Measurements from ENCODE around the gene FGFBP2.

The FGFBP2 gene

GRCh38 chr4:15963001-15963451 is at the start of gene FGFBP2:
TSS of gene FGFBP2 (minus strand) at chr4:15963175. CDS start at chr4:15963129, 46 bp downstream.
- Histone ChIP-seq H3K36me3 (ENCODE audit: insufficient read depth, low read length) (no peaks in the 10 kb centered on the region), H3K9ac (ENCODE audit: low read depth, low read length) (no peak within 1 kb of the TSS), H3K9me3 (ENCODE audit: control insufficient read depth, insufficient read depth, low read length) (no peaks in the 10 kb centered on the region; the same call in 1 of the 2 replicates), H3K4me1 (ENCODE audit: insufficient read depth, low read length) (peaks cover 2% of the 10 kb centered on the region; the same call in 1 of the 2 replicates)

- Histone ChIP-seq H3K9ac (ENCODE audit: low read depth, low read length) (no peak overlapping the region), H3K9me3 (ENCODE audit: control insufficient read depth, insufficient read depth, low read length) (no peaks in the 10 kb centered on the region), H3K36me3 (ENCODE audit: insufficient read depth, low read length) (peaks cover 17% of the 10 kb centered on the region), H3K4me1 (ENCODE audit: insufficient read depth, low read length) (no peaks in the 10 kb centered on the region)
Measured at GRCh38 chr4:16011173-16011572, 48.2 kb upstream of the FGFBP2 start.

GRCh38 chr4:16009153-16009552 is 46.2 kb upstream of the FGFBP2 start:
- Histone ChIP-seq H3K9me3 (ENCODE audit: control insufficient read depth, insufficient read depth, low read length) (no peaks in the 10 kb centered on the region), H3K4me1 (ENCODE audit: insufficient read depth, low read length) (no peaks in the 10 kb centered on the region), H3K9ac (ENCODE audit: low read depth, low read length) (no peak overlapping the region), H3K36me3 (ENCODE audit: insufficient read depth, low read length) (peaks cover 14% of the 10 kb centered on the region)

- peaks cover 13% of the 10 kb centered on the region for H3K36me3 ChIP-seq (ENCODE audit: insufficient read depth, low read length)
- no peak overlapping the region for H3K9ac ChIP-seq (ENCODE audit: low read depth, low read length)
- no peaks in the 10 kb centered on the region for H3K9me3 ChIP-seq (ENCODE audit: control insufficient read depth, insufficient read depth, low read length)
- H3K4me1 ChIP-seq (ENCODE audit: insufficient read depth, low read length), result no peaks in the 10 kb centered on the region
Measured at GRCh38 chr4:16007471-16008095, 44.6 kb upstream of the FGFBP2 start.

GRCh38 chr4:16006771-16007446 is 43.9 kb upstream of the FGFBP2 start:
- Histone ChIP-seq H3K4me1 (ENCODE audit: insufficient read depth, low read length) (no peaks in the 10 kb centered on the region), H3K36me3 (ENCODE audit: insufficient read depth, low read length) (peaks cover 13% of the 10 kb centered on the region), H3K9ac (ENCODE audit: low read depth, low read length) (no peak overlapping the region), H3K9me3 (ENCODE audit: control insufficient read depth, insufficient read depth, low read length) (no peaks in the 10 kb centered on the region)

GRCh38 chr4:16005676-16006075 is 42.7 kb upstream of the FGFBP2 start:
- peaks cover 4% of the 10 kb centered on the region for H3K4me1 ChIP-seq (ENCODE audit: insufficient read depth, low read length)
- H3K36me3 ChIP-seq (ENCODE audit: insufficient read depth, low read length), result peaks cover 6% of the 10 kb centered on the region
- H3K9me3 ChIP-seq (ENCODE audit: control insufficient read depth, insufficient read depth, low read length), result no peaks in the 10 kb centered on the region
- no peak overlapping the region for H3K9ac ChIP-seq (ENCODE audit: low read depth, low read length)

- H3K9me3 ChIP-seq (ENCODE audit: control insufficient read depth, insufficient read depth, low read length), result no peaks in the 10 kb centered on the region
- peaks cover 9% of the 10 kb centered on the region for H3K36me3 ChIP-seq (ENCODE audit: insufficient read depth, low read length)
- H3K4me1 ChIP-seq (ENCODE audit: insufficient read depth, low read length), result peaks cover 4% of the 10 kb centered on the region
- H3K9ac ChIP-seq (ENCODE audit: low read depth, low read length), result no peak overlapping the region
Measured at GRCh38 chr4:16001484-16001858, 38.5 kb upstream of the FGFBP2 start.

- Histone ChIP-seq H3K36me3 (ENCODE audit: insufficient read depth, low read length) (peaks cover 5% of the 10 kb centered on the region), H3K9ac (ENCODE audit: low read depth, low read length) (no peak overlapping the region), H3K9me3 (ENCODE audit: control insufficient read depth, insufficient read depth, low read length) (no peaks in the 10 kb centered on the region), H3K4me1 (ENCODE audit: insufficient read depth, low read length) (peaks cover 4% of the 10 kb centered on the region)
Measured at GRCh38 chr4:16000708-16001483, 37.9 kb upstream of the FGFBP2 start.

- no peaks in the 10 kb centered on the region for H3K9me3 ChIP-seq (ENCODE audit: control insufficient read depth, insufficient read depth, low read length)
- H3K9ac ChIP-seq (ENCODE audit: low read depth, low read length), result no peak overlapping the region
- H3K36me3 ChIP-seq (ENCODE audit: insufficient read depth, low read length), result peaks cover 16% of the 10 kb centered on the region; the same call in 1 of the 2 replicates
- peaks cover 4% of the 10 kb centered on the region for H3K4me1 ChIP-seq (ENCODE audit: insufficient read depth, low read length)
Measured at GRCh38 chr4:15996773-15997172, 33.8 kb upstream of the FGFBP2 start.

- no peaks in the 10 kb centered on the region for H3K9me3 ChIP-seq (ENCODE audit: control insufficient read depth, insufficient read depth, low read length)
- no peaks in the 10 kb centered on the region for H3K4me1 ChIP-seq (ENCODE audit: insufficient read depth, low read length)
- H3K36me3 ChIP-seq (ENCODE audit: insufficient read depth, low read length), result peaks cover 16% of the 10 kb centered on the region; the same call in 1 of the 2 replicates
- H3K9ac ChIP-seq (ENCODE audit: low read depth, low read length), result no peak overlapping the region
Measured at GRCh38 chr4:15995826-15996225, 32.9 kb upstream of the FGFBP2 start.

- Histone ChIP-seq H3K9me3 (ENCODE audit: control insufficient read depth, insufficient read depth, low read length) (no peaks in the 10 kb centered on the region), H3K36me3 (ENCODE audit: insufficient read depth, low read length) (peaks cover 34% of the 10 kb centered on the region), H3K9ac (ENCODE audit: low read depth, low read length) (no peak overlapping the region), H3K4me1 (ENCODE audit: insufficient read depth, low read length) (no peaks in the 10 kb centered on the region)
Measured at GRCh38 chr4:15992167-15992485, 29.2 kb upstream of the FGFBP2 start.

GRCh38 chr4:15990570-15991285 is 27.8 kb upstream of the FGFBP2 start:
- no peak overlapping the region for H3K9ac ChIP-seq (ENCODE audit: low read depth, low read length)
- H3K36me3 ChIP-seq (ENCODE audit: insufficient read depth, low read length), result peaks cover 42% of the 10 kb centered on the region
- no peaks in the 10 kb centered on the region for H3K9me3 ChIP-seq (ENCODE audit: control insufficient read depth, insufficient read depth, low read length)
- H3K4me1 ChIP-seq (ENCODE audit: insufficient read depth, low read length), result no peaks in the 10 kb centered on the region

GRCh38 chr4:15989424-15989823 is 26.4 kb upstream of the FGFBP2 start:
- no peaks in the 10 kb centered on the region for H3K4me1 ChIP-seq (ENCODE audit: insufficient read depth, low read length)
- no peaks in the 10 kb centered on the region for H3K9me3 ChIP-seq (ENCODE audit: control insufficient read depth, insufficient read depth, low read length)
- H3K36me3 ChIP-seq (ENCODE audit: insufficient read depth, low read length), result peaks cover 42% of the 10 kb centered on the region
- H3K9ac ChIP-seq (ENCODE audit: low read depth, low read length), result no peak overlapping the region

GRCh38 chr4:15988222-15988621 is 25.2 kb upstream of the FGFBP2 start:
- Histone ChIP-seq H3K9me3 (ENCODE audit: control insufficient read depth, insufficient read depth, low read length) (no peaks in the 10 kb centered on the region), H3K4me1 (ENCODE audit: insufficient read depth, low read length) (peaks cover 6% of the 10 kb centered on the region; the same call in 1 of the 2 replicates), H3K36me3 (ENCODE audit: insufficient read depth, low read length) (peaks cover 41% of the 10 kb centered on the region), H3K9ac (ENCODE audit: low read depth, low read length) (no peak overlapping the region)

Measured in ES-I3 (cell line).